ENCODE data around the gene RAD23A. TPM values are rescaled to one million over a fixed set of nuclear protein-coding genes. Genes with fewer than 3 reads are reported as not detected.
A peak's percentile ranks its signal among the peaks of the same experiment; 100 is the strongest.
"Not testable (repeated sequence)": the region's sequence is repeated elsewhere in the genome, so short reads cannot be mapped to it uniquely, and the experiment has no call there.

The RAD23A gene
- total and polyA plus RNA-seq, 9 donors, result 92.7 to 136 (median 124) TPM

DNA sequence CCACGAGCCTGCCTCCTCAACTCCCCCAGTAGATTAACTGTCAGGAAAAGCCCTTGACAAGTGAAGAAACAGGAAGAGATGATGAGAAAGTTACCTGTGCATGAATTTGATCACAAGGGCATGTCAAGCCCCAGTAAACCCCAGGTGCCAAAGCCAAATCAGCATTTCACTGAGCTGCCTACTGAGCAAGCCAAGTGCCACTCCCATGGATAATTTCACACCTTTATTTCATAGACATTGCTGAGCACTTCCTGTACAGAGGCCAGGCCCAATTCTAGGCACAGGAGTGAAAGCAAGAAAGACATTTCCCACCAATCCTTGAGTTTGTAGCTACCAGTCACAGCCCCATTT lies 8.9 kb downstream of the RAD23A start:
- Histone ChIP-seq H3K4me3 (ENCODE audit: low read length) (no peak overlapping the region), H3K4me1 (ENCODE audit: control insufficient read depth, insufficient read depth, low read length) (peaks cover 63% of the 10 kb centered on the region), H3K9me3 (replicated peaks; ENCODE audit: control insufficient read depth, low read depth, low read length) (no peaks in the 10 kb centered on the region), H3K27ac (ENCODE audit: low read length) (peak overlapping the region; percentile 84), H3K36me3 (ENCODE audit: control insufficient read depth, insufficient read depth, low read length) (peaks cover 51% of the 10 kb centered on the region), H3K27me3 (ENCODE audit: control insufficient read depth, insufficient read depth, low read length) (no peaks in the 10 kb centered on the region)
- no peak for DNase-seq
- no CpG with 5 or more reads among the region's 1 CpG for WGBS (ENCODE audit: insufficient coverage)

GRCh38 chr19:12955575-12955974 lies 9.9 kb downstream of the RAD23A start:
- DNase-seq; H3K9me3 ChIP-seq (replicated peaks; ENCODE audit: control insufficient read depth, low read depth, low read length); H3K27me3 ChIP-seq (ENCODE audit: control insufficient read depth, insufficient read depth, low read length); H3K4me3 ChIP-seq (ENCODE audit: low read length): not testable (repeated sequence)
- Histone ChIP-seq H3K27ac (ENCODE audit: low read length) (peak overlapping the region; percentile 56), H3K36me3 (ENCODE audit: control insufficient read depth, insufficient read depth, low read length) (peaks cover 42% of the 10 kb centered on the region), H3K4me1 (ENCODE audit: control insufficient read depth, insufficient read depth, low read length) (peaks cover 57% of the 10 kb centered on the region)
- WGBS (ENCODE audit: insufficient coverage), result 100% methylated on average over 4 of the region's 9 CpGs

DNA sequence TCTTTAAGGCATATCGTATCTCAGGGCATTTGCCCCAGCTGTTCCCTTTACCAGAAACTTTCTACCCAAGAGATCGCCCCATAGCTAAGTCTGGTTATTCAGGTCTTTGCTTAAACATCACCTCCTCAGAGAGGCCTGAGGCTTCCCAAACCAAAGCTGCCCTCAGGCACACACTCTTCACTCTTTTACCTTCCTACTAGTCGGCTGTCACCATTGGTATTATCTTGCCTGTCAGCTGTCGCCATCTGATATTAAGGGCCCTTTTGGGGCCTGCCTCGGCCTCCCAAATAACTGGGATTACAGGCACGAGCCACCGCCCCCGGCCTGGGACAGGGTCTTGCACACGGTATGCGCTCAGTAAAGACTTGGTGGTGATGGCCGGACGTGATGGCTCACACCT lies 10.3 kb downstream of the RAD23A start:
- no peaks in the 10 kb centered on the region for H3K27me3 ChIP-seq (ENCODE audit: control insufficient read depth, insufficient read depth, low read length)
- H3K27ac ChIP-seq (ENCODE audit: low read length), result peak overlapping the region; percentile 56
- 53% methylated on average over 10 of the region's 12 CpGs for WGBS (ENCODE audit: insufficient coverage)
- peaks cover 38% of the 10 kb centered on the region for H3K36me3 ChIP-seq (ENCODE audit: control insufficient read depth, insufficient read depth, low read length)
- H3K4me1 ChIP-seq (ENCODE audit: control insufficient read depth, insufficient read depth, low read length), result peaks cover 56% of the 10 kb centered on the region
- no peaks in the 10 kb centered on the region for H3K9me3 ChIP-seq (replicated peaks; ENCODE audit: control insufficient read depth, low read depth, low read length)
- no peak for DNase-seq
- H3K4me3 ChIP-seq (ENCODE audit: low read length), result peak overlapping the region; percentile 67

- peak within 1 kb of the TSS; percentile 67 for H3K4me3 ChIP-seq (ENCODE audit: low read length)
- no peaks in the 10 kb centered on the region for H3K9me3 ChIP-seq (replicated peaks; ENCODE audit: control insufficient read depth, low read depth, low read length)
- DNase-seq, result peak; percentile 85
- H3K36me3 ChIP-seq (ENCODE audit: control insufficient read depth, insufficient read depth, low read length), result peaks cover 31% of the 10 kb centered on the region
- peaks cover 50% of the 10 kb centered on the region for H3K4me1 ChIP-seq (ENCODE audit: control insufficient read depth, insufficient read depth, low read length)
- 3% methylated on average over 67 of the region's 84 CpGs for WGBS (ENCODE audit: insufficient coverage)
- H3K27me3 ChIP-seq (ENCODE audit: control insufficient read depth, insufficient read depth, low read length), result no peaks in the 10 kb centered on the region
- peak within 1 kb of the TSS; percentile 93 for H3K27ac ChIP-seq (ENCODE audit: low read length)
Observed at GRCh38 chr19:12956446-12957388, 11.1 kb downstream of the RAD23A start, which contains the start of gene GADD45GIP1. TSS of gene GADD45GIP1 (minus strand) at chr19:12957223. CDS start at chr19:12957212, 11 bp downstream.

DNA sequence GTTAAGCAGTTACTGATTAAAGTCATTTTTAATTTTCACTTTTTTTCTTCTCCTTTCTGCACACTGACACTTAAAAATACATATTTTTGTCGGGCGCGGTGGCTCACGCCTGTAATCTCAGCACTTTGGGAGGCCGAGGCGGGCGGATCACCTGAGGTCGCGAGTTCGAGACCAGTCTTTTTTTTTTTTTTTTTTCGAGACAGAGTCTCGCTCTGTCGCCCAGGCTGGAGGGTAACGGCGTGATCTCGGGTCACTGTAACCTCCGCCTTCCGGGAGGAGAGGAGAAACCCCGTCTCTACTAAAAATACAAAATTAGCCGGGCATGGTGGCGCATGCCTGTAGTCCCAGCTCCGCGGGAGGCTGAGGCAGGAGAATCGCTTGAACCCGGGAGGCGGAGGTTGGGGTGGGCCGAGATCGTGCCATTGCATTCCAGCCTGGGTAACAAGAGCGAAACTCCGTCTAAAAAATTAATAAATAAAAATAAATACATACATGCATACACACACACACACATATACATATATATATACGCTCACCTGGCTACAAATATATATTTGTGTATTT lies 11.8 kb downstream of the RAD23A start:
- not testable (repeated sequence) for H3K9me3 ChIP-seq (replicated peaks; ENCODE audit: control insufficient read depth, low read depth, low read length); H3K27me3 ChIP-seq (ENCODE audit: control insufficient read depth, insufficient read depth, low read length); DNase-seq
- Histone ChIP-seq H3K4me1 (ENCODE audit: control insufficient read depth, insufficient read depth, low read length) (peaks cover 42% of the 10 kb centered on the region), H3K27ac (ENCODE audit: low read length) (peak overlapping the region; percentile 93), H3K36me3 (ENCODE audit: control insufficient read depth, insufficient read depth, low read length) (peaks cover 23% of the 10 kb centered on the region), H3K4me3 (ENCODE audit: low read length) (peak overlapping the region; percentile 67)
- WGBS (ENCODE audit: insufficient coverage), result 3% methylated on average over 6 of the region's 31 CpGs

- no peak overlapping the region for H3K4me3 ChIP-seq (ENCODE audit: low read length)
- 77% methylated on average over 2 of the region's 6 CpGs for WGBS (ENCODE audit: insufficient coverage)
- peaks cover 22% of the 10 kb centered on the region for H3K4me1 ChIP-seq (ENCODE audit: control insufficient read depth, insufficient read depth, low read length)
- no peak overlapping the region for H3K27ac ChIP-seq (ENCODE audit: low read length)
- H3K9me3 ChIP-seq (replicated peaks; ENCODE audit: control insufficient read depth, low read depth, low read length), result no peaks in the 10 kb centered on the region
- DNase-seq, result no peak
- peaks cover 9% of the 10 kb centered on the region for H3K36me3 ChIP-seq (ENCODE audit: control insufficient read depth, insufficient read depth, low read length)
- no peaks in the 10 kb centered on the region for H3K27me3 ChIP-seq (ENCODE audit: control insufficient read depth, insufficient read depth, low read length)
Observed at GRCh38 chr19:12959481-12959880, 13.8 kb downstream of the RAD23A start.

GRCh38 chr19:12965017-12965811 lies 19.6 kb downstream of the RAD23A start:
- Histone ChIP-seq H3K9me3 (replicated peaks; ENCODE audit: control insufficient read depth, low read depth, low read length) (no peaks in the 10 kb centered on the region), H3K36me3 (ENCODE audit: control insufficient read depth, insufficient read depth, low read length) (no peaks in the 10 kb centered on the region), H3K4me3 (ENCODE audit: low read length) (peak overlapping the region; percentile 48), H3K27ac (ENCODE audit: low read length) (no peak overlapping the region), H3K27me3 (ENCODE audit: control insufficient read depth, insufficient read depth, low read length) (no peaks in the 10 kb centered on the region), H3K4me1 (ENCODE audit: control insufficient read depth, insufficient read depth, low read length) (peaks cover 18% of the 10 kb centered on the region)
- 1% methylated on average over 33 of the region's 34 CpGs for WGBS (ENCODE audit: insufficient coverage)
- DNase-seq, result peak; percentile 79

- WGBS (ENCODE audit: insufficient coverage), result 78% methylated on average over 2 of the region's 8 CpGs
- no peak for DNase-seq
- Histone ChIP-seq H3K4me1 (ENCODE audit: control insufficient read depth, insufficient read depth, low read length) (peaks cover 18% of the 10 kb centered on the region), H3K27me3 (ENCODE audit: control insufficient read depth, insufficient read depth, low read length) (no peaks in the 10 kb centered on the region), H3K36me3 (ENCODE audit: control insufficient read depth, insufficient read depth, low read length) (no peaks in the 10 kb centered on the region), H3K4me3 (ENCODE audit: low read length) (no peak overlapping the region), H3K9me3 (replicated peaks; ENCODE audit: control insufficient read depth, low read depth, low read length) (no peaks in the 10 kb centered on the region), H3K27ac (ENCODE audit: low read length) (no peak overlapping the region)
Observed at GRCh38 chr19:12965812-12966135, 20.1 kb downstream of the RAD23A start.

- Histone ChIP-seq H3K9me3 (replicated peaks; ENCODE audit: control insufficient read depth, low read depth, low read length) (no peaks in the 10 kb centered on the region), H3K4me1 (ENCODE audit: control insufficient read depth, insufficient read depth, low read length) (peaks cover 18% of the 10 kb centered on the region), H3K36me3 (ENCODE audit: control insufficient read depth, insufficient read depth, low read length) (no peaks in the 10 kb centered on the region), H3K4me3 (ENCODE audit: low read length) (no peak overlapping the region), H3K27me3 (ENCODE audit: control insufficient read depth, insufficient read depth, low read length) (no peaks in the 10 kb centered on the region), H3K27ac (ENCODE audit: low read length) (no peak overlapping the region)
- DNase-seq, result no peak
- WGBS (ENCODE audit: insufficient coverage), result 96% methylated on average over 4 of the region's 5 CpGs
Observed at GRCh38 chr19:12967907-12968306, 22.2 kb downstream of the RAD23A start.

All from muscle of leg (tissue), 11 donors.